Thyroid gland (tissue), 4 donors: ENCODE data around the gene ING2. TPM values are rescaled to one million over a fixed set of nuclear protein-coding genes. Genes with fewer than 3 reads are reported as not detected.

ENCODE experiments used
- DNase-seq, 2 donors: peaks; one replicate each; pipeline ENCODE4 v3.0.0-alpha.2; 2019
- H3K27ac ChIP-seq, 3 donors: fragments of 200-600 bp; sonication (generic); 1 replicate in 2 of 3; 2 replicates in 1 of 3; pipeline ENCODE4 v1.5.1; 2016 to 2019; ENCODE audit warnings: mild to moderate bottlenecking in 1 of 3, moderate library complexity in 1 of 3
- H3K27me3 ChIP-seq: fragments of 200-600 bp; sonication (generic); one replicate; pipeline ENCODE4 v1.5.1; 2019
- H3K36me3 ChIP-seq, 2 donors: fragments of 200-600 bp; sonication (generic); one replicate each; pipeline ENCODE4 v1.5.1; 2016 to 2019
- H3K4me1 ChIP-seq, 2 donors: fragments of 200-600 bp; sonication (generic); one replicate each; pipeline ENCODE4 v1.5.1; 2017 to 2019
- H3K4me3 ChIP-seq, 3 donors: fragments of 200-600 bp; sonication (generic); replicated peaks in 1 of 3; 1 replicate in 2 of 3; 2 replicates in 1 of 3; pipeline ENCODE4 v1.5.1; 2016; ENCODE audit warnings: mild to moderate bottlenecking in 1 of 3
- H3K9me3 ChIP-seq: fragments of 200-600 bp; sonication (generic); one replicate; pipeline ENCODE4 v1.5.1; 2017
- POLR2A ChIP-seq, 2 donors: fragments of 450-650 bp; IDR thresholded peaks; one replicate each; pipeline ENCODE4 v1.6.1; 2017; ENCODE audit warnings: antibody characterized with exemption in 2 of 2, mild to moderate bottlenecking in 2 of 2, moderate library complexity in 1 of 2
- WGBS, 2 donors: methylation state at CpG; one replicate each; pipeline ENCODE4 v1.1.5; 2017; 5-methylcytosine and 5-hydroxymethylcytosine counted together
- intact Hi-C: fragments of 100-400 bp; cut with DNase I; formaldehyde crosslinking; loops from one replicate; pipeline ENCODE4 v1.15.1; 2023
- total RNA-seq, 4 donors: library from RNA; depleted of rRNA; stranded (reverse); fragments of >200 nt; gene quantifications; one replicate each; pipeline ENCODE4 v1.2.3, GENCODE V29; 2016
- TF ChIP-seq, protein P1 (sequence below), 6 experiments: fragments of 200-600 bp in 3 of 6; fragments of 450-650 bp in 3 of 6; sonication (generic) in 3 of 6; IDR thresholded peaks; one replicate each; pipeline ENCODE4 v1.5.1; 2016 to 2019; ENCODE audit warnings: antibody characterized with exemption in 6 of 6, mild to moderate bottlenecking in 2 of 6, inconsistent platforms in 1 of 6, moderate library complexity in 1 of 6

Gene ING2
- total RNA-seq, 4 donors from 2014 or later, result 17.2 to 21.4 (median 18.8) TPM

DNA sequence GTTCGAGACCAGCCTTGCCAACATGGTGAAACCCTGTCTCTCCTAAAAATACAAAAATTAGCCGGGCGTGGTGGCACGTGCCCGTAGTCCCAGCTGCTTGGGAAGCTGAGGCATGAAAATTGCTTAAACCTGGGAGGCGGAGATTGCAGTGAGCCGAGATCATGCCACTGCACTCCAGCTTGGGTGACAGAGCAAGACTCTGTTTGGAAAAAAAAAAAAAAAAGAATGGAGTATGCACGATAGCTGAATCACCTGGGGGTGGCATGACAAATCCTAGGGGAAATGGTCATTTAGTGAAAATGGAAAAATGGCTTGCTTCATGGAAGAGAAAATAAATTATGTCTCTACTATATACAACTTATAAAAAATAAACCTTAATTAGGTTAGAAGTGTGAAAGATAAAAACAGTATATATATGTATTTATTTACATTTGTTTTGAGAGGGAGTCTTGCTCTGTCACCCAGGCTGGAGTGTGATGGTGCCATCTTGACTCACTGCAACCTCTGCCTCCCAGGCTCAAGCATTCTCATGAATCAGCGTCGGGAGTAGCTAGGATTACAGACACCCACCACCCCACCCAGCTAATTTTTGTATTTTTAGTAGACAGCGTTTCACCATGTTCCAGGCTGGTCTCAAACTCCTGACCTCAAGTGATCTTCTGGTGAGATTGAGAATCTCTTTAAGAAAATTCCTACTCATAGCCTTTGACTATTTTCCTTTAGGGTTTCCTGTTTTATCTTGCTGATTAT is 19.3 kb upstream of the ING2 start:
- no peak for DNase-seq
- no peaks in the 10 kb centered on the region for H3K36me3 ChIP-seq
- WGBS, 2 donors, result 82% methylated on average over 11 of the region's 11 CpGs

DNA sequence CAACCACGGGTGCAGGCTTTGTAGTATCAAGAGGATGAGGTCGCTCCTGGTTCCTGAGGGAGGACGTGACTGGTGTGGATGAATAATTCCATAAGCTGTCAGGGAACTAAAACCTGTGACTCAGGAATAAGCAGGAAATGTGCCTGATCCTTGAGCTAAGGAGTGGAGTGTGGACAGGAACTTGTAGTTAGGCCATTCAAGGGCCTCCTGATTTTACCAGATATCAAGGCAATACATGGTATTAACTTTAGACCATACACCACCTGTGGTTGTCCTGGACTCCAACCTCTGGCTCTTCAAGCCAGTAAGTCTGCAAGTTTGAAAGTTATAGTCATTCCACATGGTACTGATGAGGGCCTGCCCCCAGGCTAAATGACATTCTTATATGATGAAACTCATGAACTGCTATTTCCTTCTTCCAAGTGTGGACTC is 12.1 kb upstream of the ING2 start:
- Histone ChIP-seq H3K27ac (no peak overlapping the region), H3K9me3 (no peaks in the 10 kb centered on the region), H3K4me1 (no peaks in the 10 kb centered on the region), H3K36me3 (no peaks in the 10 kb centered on the region), H3K4me3 (no peak overlapping the region), H3K27me3 (no peaks in the 10 kb centered on the region)
- intact Hi-C loops, result no loop called here
- WGBS, 2 donors, result 84 to 92% methylated on average over 3 of the region's 3 CpGs
- TF ChIP-seq, protein P1, sequence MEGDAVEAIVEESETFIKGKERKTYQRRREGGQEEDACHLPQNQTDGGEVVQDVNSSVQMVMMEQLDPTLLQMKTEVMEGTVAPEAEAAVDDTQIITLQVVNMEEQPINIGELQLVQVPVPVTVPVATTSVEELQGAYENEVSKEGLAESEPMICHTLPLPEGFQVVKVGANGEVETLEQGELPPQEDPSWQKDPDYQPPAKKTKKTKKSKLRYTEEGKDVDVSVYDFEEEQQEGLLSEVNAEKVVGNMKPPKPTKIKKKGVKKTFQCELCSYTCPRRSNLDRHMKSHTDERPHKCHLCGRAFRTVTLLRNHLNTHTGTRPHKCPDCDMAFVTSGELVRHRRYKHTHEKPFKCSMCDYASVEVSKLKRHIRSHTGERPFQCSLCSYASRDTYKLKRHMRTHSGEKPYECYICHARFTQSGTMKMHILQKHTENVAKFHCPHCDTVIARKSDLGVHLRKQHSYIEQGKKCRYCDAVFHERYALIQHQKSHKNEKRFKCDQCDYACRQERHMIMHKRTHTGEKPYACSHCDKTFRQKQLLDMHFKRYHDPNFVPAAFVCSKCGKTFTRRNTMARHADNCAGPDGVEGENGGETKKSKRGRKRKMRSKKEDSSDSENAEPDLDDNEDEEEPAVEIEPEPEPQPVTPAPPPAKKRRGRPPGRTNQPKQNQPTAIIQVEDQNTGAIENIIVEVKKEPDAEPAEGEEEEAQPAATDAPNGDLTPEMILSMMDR (IDR thresholded peaks at IDR 0.05), result no peak
- no peak for TF ChIP-seq POLR2A (IDR thresholded peaks at IDR 0.05)
- DNase-seq, result no peak

More for the DNA sequence above, 19.3 kb upstream of the ING2 start:
- no peaks in the 10 kb centered on the region for H3K4me1 ChIP-seq
- H3K27me3 ChIP-seq, result no peaks in the 10 kb centered on the region
- no peak overlapping the region for H3K4me3 ChIP-seq
- H3K27ac ChIP-seq, result no peak overlapping the region
- TF ChIP-seq POLR2A (IDR thresholded peaks at IDR 0.05), result no peak
- TF ChIP-seq, protein P1 (IDR thresholded peaks at IDR 0.05), result no peak
- intact Hi-C loops, result no loop called here
- no peaks in the 10 kb centered on the region for H3K9me3 ChIP-seq

DNA sequence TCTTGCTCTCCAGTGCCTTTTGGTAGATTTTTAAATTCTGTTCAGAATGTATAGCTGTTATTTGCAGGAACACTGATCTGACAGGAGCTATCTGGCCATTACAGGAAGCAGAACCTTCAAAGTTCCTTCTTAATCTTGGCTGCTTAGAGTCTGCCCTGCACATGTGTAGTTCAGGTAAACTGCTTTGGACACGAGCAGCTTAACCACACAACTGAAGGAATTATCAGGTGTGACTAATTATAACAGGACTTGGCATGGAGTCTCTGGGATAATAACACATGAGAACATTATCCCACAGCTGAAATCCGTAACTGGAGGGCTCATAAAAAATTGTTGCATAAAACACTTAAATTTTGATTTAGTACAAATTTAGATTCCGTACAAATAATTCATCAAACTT is 11.6 kb upstream of the ING2 start:
- DNase-seq, result no peak
- Histone ChIP-seq H3K9me3 (no peaks in the 10 kb centered on the region), H3K4me3 (no peak overlapping the region), H3K4me1 (no peaks in the 10 kb centered on the region), H3K27me3 (no peaks in the 10 kb centered on the region), H3K36me3 (no peaks in the 10 kb centered on the region), H3K27ac (no peak overlapping the region)
- TF ChIP-seq POLR2A (IDR thresholded peaks at IDR 0.05), result no peak
- TF ChIP-seq, protein P1 (IDR thresholded peaks at IDR 0.05), result no peak
- intact Hi-C loops, result no loop called here
- WGBS, 2 donors, result 93 to 95% methylated on average over 3 of the region's 3 CpGs

DNA sequence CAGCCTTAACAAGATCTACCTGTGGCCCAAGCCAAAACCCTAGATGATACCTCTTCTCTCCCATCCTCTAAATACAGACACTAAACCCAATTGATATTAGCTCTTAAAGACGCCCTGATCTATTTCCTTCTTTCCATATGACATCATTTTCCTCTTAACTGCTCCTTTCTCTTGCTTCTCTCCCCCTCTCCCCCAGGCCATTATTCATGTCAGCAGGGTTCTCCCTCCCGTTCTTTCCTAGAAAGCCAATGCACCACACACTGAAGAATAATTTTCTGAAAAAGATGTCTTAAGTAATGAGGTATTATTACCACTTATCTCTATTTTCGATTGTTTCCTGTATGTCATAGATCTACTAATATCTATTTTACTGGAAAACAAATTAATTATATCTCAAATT is 9.7 kb upstream of the ING2 start:
- no peak overlapping the region for H3K27ac ChIP-seq
- H3K9me3 ChIP-seq, result no peaks in the 10 kb centered on the region
- no peak for DNase-seq
- TF ChIP-seq POLR2A (IDR thresholded peaks at IDR 0.05), result no peak
- TF ChIP-seq, protein P1 (IDR thresholded peaks at IDR 0.05), result no peak
- H3K36me3 ChIP-seq, result no peaks in the 10 kb centered on the region
- H3K4me3 ChIP-seq, result no peak overlapping the region
- intact Hi-C loops, result no loop called here
- H3K4me1 ChIP-seq, result no peaks in the 10 kb centered on the region
- no peaks in the 10 kb centered on the region for H3K27me3 ChIP-seq
- 82 to 85% methylated on average over 3 of the region's 3 CpGs for WGBS, 2 donors

DNA sequence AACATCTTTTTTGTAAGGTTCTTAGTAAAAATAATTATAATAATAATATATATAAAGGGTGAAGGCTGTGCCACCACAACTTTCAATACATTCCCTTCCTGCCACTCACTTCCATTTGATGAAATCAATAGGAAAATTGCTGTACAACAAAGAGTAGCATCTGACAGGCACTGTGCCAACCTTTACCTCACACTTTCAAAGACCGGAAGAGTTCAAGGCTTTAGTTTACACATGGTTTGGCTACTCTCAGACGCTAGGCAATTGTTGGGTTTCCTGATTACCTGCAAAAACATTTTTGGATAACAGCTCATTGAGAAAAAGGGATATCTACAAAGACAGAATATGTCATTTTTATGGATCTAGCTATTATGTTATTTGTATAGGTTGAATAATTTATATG is 5.5 kb upstream of the ING2 start:
- no peaks in the 10 kb centered on the region for H3K27me3 ChIP-seq
- intact Hi-C loops, result no loop called here
- H3K36me3 ChIP-seq, result no peaks in the 10 kb centered on the region
- WGBS, 2 donors, result 39 to 51% methylated on average over 2 of the region's 2 CpGs
- no peak overlapping the region for H3K4me3 ChIP-seq
- TF ChIP-seq, protein P1 (IDR thresholded peaks at IDR 0.05), result no peak
- TF ChIP-seq POLR2A (IDR thresholded peaks at IDR 0.05), result no peak
- peaks cover 0 to 7% of the 10 kb centered on the region in 2 donors for H3K4me1 ChIP-seq
- no peak overlapping the region for H3K27ac ChIP-seq
- no peak for DNase-seq
- H3K9me3 ChIP-seq, result no peaks in the 10 kb centered on the region
